Glomerular visceral epithelial cell (primary cell): ENCODE results near the gene SMAD5.

Experiments used
- DNase-seq: peaks from one replicate; pipeline ENCODE4 v3.0.0-alpha.2; 2016; ENCODE audit errors: extremely low spot score

Gene SMAD5

GRCh38 chr5:136155761-136156160 is 23.1 kb downstream of the SMAD5 start:
- peak; percentile 25 for DNase-seq

DNA sequence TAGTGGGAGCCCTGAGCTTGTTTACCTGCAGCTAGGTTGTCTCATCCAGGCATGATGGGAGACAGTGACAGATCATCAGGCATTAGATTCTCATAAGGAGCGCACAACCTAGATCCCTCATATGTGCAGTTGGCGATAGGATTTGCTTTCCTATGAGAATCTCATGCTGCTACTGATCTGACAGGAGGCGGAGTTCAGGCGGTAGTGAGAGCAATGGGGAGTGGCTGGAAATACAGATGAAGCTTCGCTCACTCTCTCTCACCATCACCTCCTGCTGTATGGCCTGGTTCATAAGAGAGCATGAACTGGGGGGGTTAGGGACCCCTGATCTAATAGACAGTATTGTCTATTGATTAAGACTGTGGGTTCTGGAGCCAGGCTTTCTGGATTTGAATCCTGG is 24.9 kb downstream of the SMAD5 start:
- DNase-seq: no peak

DNA sequence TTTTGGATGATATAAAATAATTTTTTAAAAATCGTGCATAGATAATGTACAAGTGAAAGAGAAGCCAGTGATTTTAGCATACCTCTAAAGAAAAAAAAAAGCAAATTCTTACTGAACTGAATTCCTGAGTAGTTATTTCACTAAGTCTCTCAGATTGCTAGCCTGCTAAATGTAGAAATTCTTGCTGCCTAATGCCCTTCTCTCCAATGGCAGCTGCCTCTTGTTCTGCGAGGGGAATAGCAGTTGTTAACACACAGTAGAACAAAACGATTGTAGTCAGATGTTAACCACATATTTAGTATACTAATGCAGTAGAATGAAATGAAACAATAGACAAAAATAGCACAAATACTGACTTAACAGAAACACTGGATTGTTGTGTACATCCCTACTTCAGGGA is 26.8 kb downstream of the SMAD5 start:
- no peak for DNase-seq

GRCh38 chr5:136162008-136162407 is 29.4 kb downstream of the SMAD5 start:
- no peak for DNase-seq

GRCh38 chr5:136164226-136164625 is 31.6 kb downstream of the SMAD5 start:
- no peak for DNase-seq

DNA sequence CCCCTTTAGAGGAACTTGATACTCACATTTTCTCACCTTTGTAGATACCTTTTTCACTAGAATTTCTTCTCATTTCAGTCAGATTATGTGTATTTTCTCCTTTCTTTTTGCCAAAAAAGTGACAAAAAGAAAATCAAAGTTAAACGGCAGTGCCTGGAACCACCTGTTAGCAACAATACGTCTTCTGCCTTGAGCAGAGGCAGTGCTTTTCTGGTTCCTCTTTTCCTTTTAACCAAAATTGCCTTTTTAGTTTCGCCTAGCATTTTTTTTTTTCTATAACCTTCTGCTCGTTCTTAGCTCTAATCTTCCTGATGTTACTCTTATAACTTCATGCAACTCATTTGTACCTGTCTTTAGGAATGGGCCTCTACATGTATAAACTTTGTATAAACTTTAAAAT is 34.3 kb downstream of the SMAD5 start:
- no peak for DNase-seq

DNA sequence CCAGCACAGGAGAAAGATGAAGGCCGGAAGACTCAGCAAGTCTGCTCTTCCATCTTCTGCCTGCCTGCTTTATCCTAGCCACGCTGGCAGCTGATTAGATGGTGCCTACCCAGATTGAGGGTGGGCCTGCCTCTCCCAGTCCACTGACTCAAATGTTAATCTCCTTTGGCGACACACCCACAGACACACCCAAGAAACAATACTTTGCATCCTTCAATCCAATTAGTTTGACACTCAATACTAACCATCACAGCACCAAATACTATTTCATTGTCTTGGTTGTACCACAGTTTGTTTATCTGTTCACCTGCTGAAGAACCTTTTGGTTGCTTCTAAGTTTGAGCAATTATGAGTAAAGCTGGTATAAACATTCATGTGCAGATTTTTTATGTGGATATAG is 36.6 kb downstream of the SMAD5 start:
- no peak for DNase-seq

GRCh38 chr5:136174021-136174659 is 41.5 kb downstream of the SMAD5 start:
- DNase-seq: peak; percentile 53

- DNase-seq: no peak
These were observed 50.0 kb downstream of the SMAD5 start for GRCh38 chr5:136182618-136183017.

DNA sequence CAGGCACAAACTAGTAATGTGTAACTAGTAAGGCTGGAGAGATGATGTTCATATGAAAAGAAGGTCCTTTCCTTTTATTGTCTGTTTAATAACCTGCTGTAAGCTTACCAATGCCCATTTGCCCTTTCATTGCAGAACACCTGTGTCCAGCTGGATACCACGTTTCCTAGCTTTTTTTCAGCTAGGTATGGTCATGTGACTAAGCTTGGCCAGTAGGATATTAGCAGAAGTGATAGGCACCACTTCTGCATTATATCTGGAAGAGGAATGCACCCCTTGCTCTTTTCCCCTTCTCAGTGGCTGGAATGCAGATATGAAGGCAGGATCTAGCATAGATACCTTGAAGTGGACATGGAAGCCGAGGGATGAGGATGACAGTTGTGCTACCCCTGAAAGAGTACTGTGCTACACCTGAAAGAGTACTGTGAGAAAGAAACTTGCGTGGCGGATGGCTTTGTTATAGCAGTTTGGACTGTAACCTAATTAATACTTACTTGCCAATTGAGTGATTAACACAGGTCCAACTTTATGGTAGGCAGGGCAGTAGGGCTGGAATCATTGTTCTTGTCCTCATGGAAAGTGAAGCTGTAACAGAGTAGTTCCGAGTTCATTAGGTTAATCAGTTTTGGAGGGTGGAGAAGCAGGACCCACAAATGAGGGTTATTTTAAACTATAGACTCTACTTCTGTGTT is 53.5 kb downstream of the SMAD5 start:
- DNase-seq: no peak

GRCh38 chr5:136186796-136187195 is 54.2 kb downstream of the SMAD5 start:
- DNase-seq: no peak

GRCh38 chr5:136188859-136189258 is 56.2 kb downstream of the SMAD5 start:
- DNase-seq: no peak

DNA sequence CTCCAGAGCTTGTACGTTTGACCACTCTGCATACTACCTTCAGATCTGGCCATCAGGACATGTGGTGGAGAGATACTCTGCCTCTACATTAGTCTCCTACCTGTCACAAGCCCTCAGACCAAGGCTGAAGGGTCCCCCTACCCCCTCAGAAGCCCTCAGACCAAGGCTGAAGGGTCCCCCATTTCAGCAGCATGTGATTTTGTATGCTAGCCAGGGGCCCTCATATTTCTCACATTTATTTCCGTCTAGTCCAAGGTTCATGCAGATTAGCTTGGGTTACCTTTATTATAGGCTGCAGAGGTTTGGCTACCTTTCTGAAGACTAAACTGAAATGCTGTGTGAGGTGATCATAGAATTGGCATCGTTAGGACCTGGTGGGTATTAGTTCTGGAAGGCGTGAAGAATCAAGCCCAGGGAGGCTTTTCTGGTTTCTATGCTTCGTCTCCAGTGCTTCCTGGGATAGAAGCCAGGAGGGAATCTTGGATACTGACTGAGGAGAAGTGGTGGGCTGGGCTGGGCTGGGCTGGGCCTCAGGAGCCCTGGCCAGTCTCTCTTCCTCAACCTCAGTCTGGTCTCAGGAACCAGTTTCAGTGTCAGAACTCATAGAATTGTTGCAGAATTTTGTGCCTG is 57.6 kb downstream of the SMAD5 start:
- DNase-seq: no peak

- DNase-seq: no peak
These were observed 58.3 kb downstream of the SMAD5 start for GRCh38 chr5:136190904-136191303.

- DNase-seq: no peak
These were observed 58.8 kb downstream of the SMAD5 start for GRCh38 chr5:136191304-136192014.

GRCh38 chr5:136192015-136192525 is 59.4 kb downstream of the SMAD5 start:
- no peak for DNase-seq

- peak; percentile 17 for DNase-seq
These were observed 60.1 kb downstream of the SMAD5 start, which contains the start of gene SMIM32 for GRCh38 chr5:136192526-136193321. SMIM32 (minus strand) TSS chr5:136193162; CDS start chr5:136192524, 638 bp downstream.

DNA sequence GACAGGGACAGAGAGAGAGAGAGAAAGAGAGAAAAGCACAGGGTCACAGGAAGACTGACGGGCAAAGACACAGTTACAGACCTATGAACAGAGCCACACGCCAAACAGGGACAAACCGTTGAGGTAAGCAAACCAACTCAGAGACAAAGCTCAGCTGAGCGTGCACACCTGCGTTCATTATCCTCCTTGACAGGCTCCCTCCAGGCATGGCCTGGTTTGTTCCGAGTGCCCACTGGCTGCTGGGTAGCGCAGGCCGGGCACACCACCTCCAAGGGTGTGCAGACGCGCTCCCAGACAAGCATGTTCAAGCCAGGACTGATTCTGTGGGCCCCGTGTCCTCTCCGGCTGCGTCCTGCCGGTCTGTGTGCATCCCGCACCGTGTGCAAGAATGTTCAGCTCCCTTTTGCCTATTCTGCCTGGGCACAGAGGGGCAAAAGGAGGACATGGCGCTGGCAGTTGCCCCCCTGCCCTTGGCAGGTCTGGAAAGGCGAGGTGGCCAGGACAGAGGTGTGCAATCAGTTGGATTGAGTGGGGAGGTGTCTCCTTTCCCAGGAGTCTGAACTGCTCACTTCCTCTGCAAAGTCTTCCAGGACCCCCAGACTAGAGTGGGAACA is 60.8 kb downstream of the SMAD5 start:
- no peak for DNase-seq

DNA sequence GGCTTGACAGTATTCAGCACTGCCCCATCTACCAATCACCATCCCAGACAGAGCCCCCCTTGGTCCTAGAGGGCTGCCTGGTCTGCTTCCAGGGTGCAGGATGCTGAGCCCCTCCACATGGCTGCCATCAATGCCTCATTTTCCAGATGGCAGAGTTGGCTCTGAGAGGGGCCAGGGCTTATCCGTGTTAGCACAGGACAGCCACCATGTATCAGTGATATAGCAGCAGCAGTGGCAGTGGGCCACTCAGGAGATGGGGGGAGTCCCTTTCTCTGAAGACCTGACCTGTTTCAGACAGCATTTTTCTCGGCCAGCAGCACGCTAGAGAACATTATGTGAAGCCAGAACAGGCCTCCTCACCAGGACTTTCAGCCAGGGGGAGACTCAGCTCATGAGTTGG is 61.9 kb downstream of the SMAD5 start:
- DNase-seq: no peak

DNA sequence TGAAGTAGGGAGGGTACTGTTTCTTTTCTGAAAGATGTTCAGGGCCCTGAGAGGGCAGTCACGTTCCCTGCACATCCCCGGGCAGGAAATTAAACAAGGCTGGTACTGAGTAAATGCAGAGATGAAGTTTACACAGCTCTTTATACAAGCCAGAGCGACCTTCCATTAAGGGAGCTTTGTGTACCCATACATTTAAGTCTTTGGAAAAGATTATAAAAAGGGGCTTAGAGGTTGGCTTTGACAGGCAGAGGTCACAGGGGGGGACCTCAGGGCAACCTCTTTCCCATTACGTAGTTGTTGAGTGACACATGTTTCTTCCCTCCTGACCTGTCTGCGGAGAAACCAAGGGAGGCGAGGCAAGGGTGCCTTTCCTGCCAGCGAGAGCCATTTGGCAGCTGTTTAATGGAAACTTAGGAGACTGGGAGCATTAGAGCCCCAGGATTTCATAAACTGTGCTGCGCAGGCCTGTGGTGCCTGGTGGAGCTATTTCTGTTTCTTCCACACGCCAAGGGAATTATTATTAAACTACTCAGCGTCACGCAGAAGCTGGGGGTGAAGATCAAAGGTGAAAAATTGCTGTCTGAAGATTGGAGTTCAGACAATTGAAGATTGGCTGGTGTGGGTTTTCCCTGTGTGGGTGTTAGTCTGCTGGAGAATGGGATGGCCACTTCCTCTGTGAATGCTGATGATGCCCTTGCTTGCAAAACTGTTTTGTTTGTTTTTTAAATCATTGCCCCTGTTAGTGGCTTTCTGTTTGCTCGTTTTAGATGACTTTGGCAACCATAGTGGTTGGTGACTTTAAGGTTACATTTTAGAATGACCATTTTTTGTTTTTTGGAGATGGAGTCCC is 63.6 kb downstream of the SMAD5 start:
- DNase-seq: no peak
